Panc1 (cell line): ENCODE data around the gene ADAMTS16. TPM values are rescaled to one million over a fixed set of nuclear protein-coding genes. Genes with fewer than 3 reads are reported as not detected.

Experiments used
- ATAC-seq: fragments of 200-7000 bp; cut with Tn5 transposase; 2 replicates; pipeline ENCODE4 v1.9.1; 2020; ENCODE audit warnings: mild to moderate bottlenecking, moderate library complexity
- BruUV-seq: library from RNA; stranded (reverse); fragments of 400-500 nt; replicated peaks from 2 replicates; lab custom pipeline; 2021; lab: Mats Ljungman, UMichigan
- CTCF ChIA-PET: fragments of 300-600 bp; sonication (Branson Sonifier 250); formaldehyde crosslinking; loops from one replicate; lab custom pipeline; 2022; ENCODE audit warnings: antibody characterized with exemption; lab: Charles Lee
- POLR2A ChIA-PET: fragments of 300-600 bp; sonication (Branson Sonifier 250); formaldehyde crosslinking; loops from one replicate; lab custom pipeline; 2022; ENCODE audit warnings: antibody characterized with exemption; lab: Charles Lee
- DNase-seq: peaks from one replicate; pipeline ENCODE4 v3.0.0-alpha.2; 2010; ENCODE audit warnings: low read depth, low spot score
- H3K27ac ChIP-seq: 2 replicates; pipeline ENCODE4 v1.5.1; 2011; ENCODE audit warnings: mild to moderate bottlenecking, low read length, inconsistent platforms
- H3K27me3 ChIP-seq: fragments of 200-500 bp; sonication (Bioruptor generic); 2 replicates; pipeline ENCODE4 v1.6.0; 2014; ENCODE audit warnings: low read length, inconsistent platforms; ENCODE audit not compliant: control insufficient read depth, insufficient read depth
- H3K36me3 ChIP-seq: fragments of 200-500 bp; sonication (Bioruptor generic); 2 replicates; pipeline ENCODE4 v1.5.1; 2014; ENCODE audit warnings: inconsistent platforms, mild to moderate bottlenecking, low read length, moderate library complexity; ENCODE audit not compliant: control insufficient read depth, insufficient read depth
- H3K4me1 ChIP-seq: 2 replicates; pipeline ENCODE4 v1.5.1; 2011; ENCODE audit warnings: inconsistent platforms, mild to moderate bottlenecking, low read length, moderate library complexity; ENCODE audit not compliant: control insufficient read depth, insufficient read depth
- H3K4me3 ChIP-seq, 2 experiments: 2 replicates each; pipeline ENCODE4 v1.5.1; 2011 to 2012; ENCODE audit warnings: low read depth in 2 of 2, low read length in 2 of 2, mild to moderate bottlenecking in 2 of 2, inconsistent platforms in 1 of 2, moderate library complexity in 1 of 2
- H3K9me3 ChIP-seq: fragments of 200-500 bp; sonication (Bioruptor generic); 2 replicates; pipeline ENCODE4 v1.5.1; 2014; ENCODE audit warnings: low read depth, mild to moderate bottlenecking, inconsistent platforms, low read length, moderate library complexity; ENCODE audit not compliant: control insufficient read depth, insufficient read depth
- POLR2AphosphoS5 ChIP-seq: IDR thresholded peaks from 2 replicates; pipeline ENCODE4 v1.6.1; 2012; ENCODE audit warnings: mild to moderate bottlenecking, low read depth, low read length, moderate library complexity
- SIN3A ChIP-seq: IDR thresholded peaks from 2 replicates; pipeline ENCODE4 v1.6.1; 2012; ENCODE audit warnings: low read depth, mild to moderate bottlenecking, low read length, moderate library complexity, borderline replicate concordance; ENCODE audit not compliant: insufficient read depth
- TCF7L2 ChIP-seq: IDR thresholded peaks from 2 replicates; pipeline ENCODE4 v1.6.1; 2011; ENCODE audit warnings: mild to moderate bottlenecking, low read depth, low read length, inconsistent platforms
- in situ Hi-C: cut with HindIII; loops from 2 replicates; pipeline ENCODE4 v1.10.0; 2016; ENCODE audit warnings: low sequenced_read_pairs, low pct_unique_long_range_greater_than_20kb
- intact Hi-C: fragments of 100-400 bp; cut with micrococcal nuclease; formaldehyde crosslinking; loops from one replicate; pipeline ENCODE4 v1.10.0; 2022; ENCODE audit not compliant: unreplicated experiment
- total RNA-seq: library from RNA; stranded (reverse); gene quantifications from one replicate; pipeline ENCODE4 v1.2.1, GENCODE V29; 2021; ENCODE audit not compliant: unreplicated experiment
- TF ChIP-seq, protein P1 (sequence below): fragments of 450-650 bp; IDR thresholded peaks from 2 replicates; pipeline ENCODE4 v1.5.1; 2017; ENCODE audit warnings: mild to moderate bottlenecking
- TF ChIP-seq, protein P2 (sequence below), 2 experiments: IDR thresholded peaks; 2 replicates each; pipeline ENCODE4 v1.6.1; 2011 to 2012; ENCODE audit warnings: low read depth in 2 of 2, control low read depth in 1 of 2, low read length in 1 of 2, mild to moderate bottlenecking in 1 of 2, moderate library complexity in 1 of 2; ENCODE audit not compliant: insufficient read depth in 1 of 2

Gene ADAMTS16
- total RNA-seq, 1 experiment from 2014 or later: 0.54 TPM

DNA sequence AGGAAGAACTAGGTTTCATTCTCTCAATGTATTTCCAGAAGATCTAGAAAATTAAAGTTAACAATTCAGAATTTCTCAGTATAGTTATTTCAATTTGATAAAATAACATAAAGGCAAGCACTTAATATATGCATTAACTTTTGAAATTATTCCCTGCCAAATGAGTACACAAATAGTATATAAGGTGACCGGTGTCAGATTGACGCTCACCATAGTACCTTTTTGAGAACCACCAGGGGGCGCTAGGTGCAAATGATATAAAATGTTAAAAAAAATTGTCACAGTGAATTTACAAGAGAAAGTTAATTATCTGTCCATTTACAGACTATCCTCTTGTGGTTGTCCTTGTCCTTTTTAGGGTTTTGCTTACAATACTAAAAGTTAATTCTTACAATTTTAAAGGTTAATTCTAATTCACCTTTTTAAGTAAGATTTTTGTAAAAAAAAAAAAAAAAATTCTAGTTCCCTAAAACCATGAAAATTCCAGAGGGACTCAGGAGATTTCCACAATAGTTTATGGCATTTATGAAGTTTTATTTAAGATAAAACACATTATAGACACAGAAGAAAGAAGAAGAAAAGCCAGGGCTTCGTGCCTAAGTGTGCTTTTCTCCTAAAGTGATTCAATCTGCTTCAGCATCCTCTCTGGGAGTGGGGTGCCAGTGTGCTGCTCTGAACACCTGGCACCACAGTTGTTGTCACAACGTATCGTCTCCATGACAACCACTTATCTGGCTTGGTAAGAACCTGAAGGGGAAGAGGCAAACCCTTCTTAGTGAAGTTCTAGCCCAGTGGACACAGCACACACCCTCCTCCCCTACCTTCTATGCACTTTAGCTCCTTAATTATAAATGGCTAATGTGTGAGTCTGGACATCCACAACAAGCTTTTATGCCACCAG lies 1.7 kb downstream of the ADAMTS16 start:
- no TSS peak for BruUV-seq
- Histone ChIP-seq H3K4me1 (peaks cover 6% of the 10 kb centered on the region), H3K9me3 (no peaks in the 10 kb centered on the region), H3K36me3 (no peaks in the 10 kb centered on the region), H3K27ac (no peak overlapping the region), H3K27me3 (no peaks in the 10 kb centered on the region; the same call in 1 of the 2 replicates), H3K4me3 (no peak overlapping the region)
- intact Hi-C loops (loop anchor here (1.0 to 2.0 kb wide), 3 partner anchors 252 to 277 kb away; no protein-coding TSS in a partner anchor), in situ Hi-C loops (no loop called here)
- TF ChIP-seq TCF7L2: no peak
- TF ChIP-seq, protein P1, sequence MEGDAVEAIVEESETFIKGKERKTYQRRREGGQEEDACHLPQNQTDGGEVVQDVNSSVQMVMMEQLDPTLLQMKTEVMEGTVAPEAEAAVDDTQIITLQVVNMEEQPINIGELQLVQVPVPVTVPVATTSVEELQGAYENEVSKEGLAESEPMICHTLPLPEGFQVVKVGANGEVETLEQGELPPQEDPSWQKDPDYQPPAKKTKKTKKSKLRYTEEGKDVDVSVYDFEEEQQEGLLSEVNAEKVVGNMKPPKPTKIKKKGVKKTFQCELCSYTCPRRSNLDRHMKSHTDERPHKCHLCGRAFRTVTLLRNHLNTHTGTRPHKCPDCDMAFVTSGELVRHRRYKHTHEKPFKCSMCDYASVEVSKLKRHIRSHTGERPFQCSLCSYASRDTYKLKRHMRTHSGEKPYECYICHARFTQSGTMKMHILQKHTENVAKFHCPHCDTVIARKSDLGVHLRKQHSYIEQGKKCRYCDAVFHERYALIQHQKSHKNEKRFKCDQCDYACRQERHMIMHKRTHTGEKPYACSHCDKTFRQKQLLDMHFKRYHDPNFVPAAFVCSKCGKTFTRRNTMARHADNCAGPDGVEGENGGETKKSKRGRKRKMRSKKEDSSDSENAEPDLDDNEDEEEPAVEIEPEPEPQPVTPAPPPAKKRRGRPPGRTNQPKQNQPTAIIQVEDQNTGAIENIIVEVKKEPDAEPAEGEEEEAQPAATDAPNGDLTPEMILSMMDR: peak; percentile 73; the same call in 1 of the 2 replicates
- no peak for TF ChIP-seq SIN3A
- no peak for TF ChIP-seq POLR2AphosphoS5
- CTCF ChIA-PET: interaction anchor here (1.1 kb wide), 1 partner anchor 277 kb away, joined by 5 read pairs; no protein-coding TSS in a partner anchor
- ATAC-seq (peak; percentile 57; the same call in 1 of the 2 replicates), DNase-seq (no peak)
- POLR2A ChIA-PET: no interaction called here

DNA sequence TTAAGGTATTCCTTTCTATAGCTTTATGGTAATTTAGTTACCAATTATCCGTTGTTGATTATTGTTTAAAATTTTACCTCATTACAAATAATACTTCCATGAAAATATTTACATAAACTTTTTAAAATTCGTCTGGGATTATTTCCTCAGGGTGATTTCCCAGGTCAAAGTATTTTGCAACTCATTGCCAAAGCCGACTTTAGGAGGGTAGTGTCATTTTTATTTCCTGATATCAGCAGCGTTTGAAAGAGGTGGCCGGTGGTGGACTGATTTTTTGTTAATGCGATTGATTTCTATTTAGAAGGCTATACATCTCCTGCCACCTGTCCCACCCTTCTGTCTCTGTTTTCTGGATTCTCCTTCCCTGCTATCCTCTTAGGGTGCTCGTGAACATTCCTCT lies 4.3 kb downstream of the ADAMTS16 start:
- no peak overlapping the region for H3K4me3 ChIP-seq
- H3K27me3 ChIP-seq: no peaks in the 10 kb centered on the region; the same call in 1 of the 2 replicates
- no TSS peak for BruUV-seq
- in situ Hi-C loops: no loop called here
- no peaks in the 10 kb centered on the region for H3K36me3 ChIP-seq
- peaks cover 2% of the 10 kb centered on the region; the same call in 1 of the 2 replicates for H3K4me1 ChIP-seq
- intact Hi-C loops: no loop called here
- TF ChIP-seq TCF7L2: no peak
- TF ChIP-seq, protein P2, sequence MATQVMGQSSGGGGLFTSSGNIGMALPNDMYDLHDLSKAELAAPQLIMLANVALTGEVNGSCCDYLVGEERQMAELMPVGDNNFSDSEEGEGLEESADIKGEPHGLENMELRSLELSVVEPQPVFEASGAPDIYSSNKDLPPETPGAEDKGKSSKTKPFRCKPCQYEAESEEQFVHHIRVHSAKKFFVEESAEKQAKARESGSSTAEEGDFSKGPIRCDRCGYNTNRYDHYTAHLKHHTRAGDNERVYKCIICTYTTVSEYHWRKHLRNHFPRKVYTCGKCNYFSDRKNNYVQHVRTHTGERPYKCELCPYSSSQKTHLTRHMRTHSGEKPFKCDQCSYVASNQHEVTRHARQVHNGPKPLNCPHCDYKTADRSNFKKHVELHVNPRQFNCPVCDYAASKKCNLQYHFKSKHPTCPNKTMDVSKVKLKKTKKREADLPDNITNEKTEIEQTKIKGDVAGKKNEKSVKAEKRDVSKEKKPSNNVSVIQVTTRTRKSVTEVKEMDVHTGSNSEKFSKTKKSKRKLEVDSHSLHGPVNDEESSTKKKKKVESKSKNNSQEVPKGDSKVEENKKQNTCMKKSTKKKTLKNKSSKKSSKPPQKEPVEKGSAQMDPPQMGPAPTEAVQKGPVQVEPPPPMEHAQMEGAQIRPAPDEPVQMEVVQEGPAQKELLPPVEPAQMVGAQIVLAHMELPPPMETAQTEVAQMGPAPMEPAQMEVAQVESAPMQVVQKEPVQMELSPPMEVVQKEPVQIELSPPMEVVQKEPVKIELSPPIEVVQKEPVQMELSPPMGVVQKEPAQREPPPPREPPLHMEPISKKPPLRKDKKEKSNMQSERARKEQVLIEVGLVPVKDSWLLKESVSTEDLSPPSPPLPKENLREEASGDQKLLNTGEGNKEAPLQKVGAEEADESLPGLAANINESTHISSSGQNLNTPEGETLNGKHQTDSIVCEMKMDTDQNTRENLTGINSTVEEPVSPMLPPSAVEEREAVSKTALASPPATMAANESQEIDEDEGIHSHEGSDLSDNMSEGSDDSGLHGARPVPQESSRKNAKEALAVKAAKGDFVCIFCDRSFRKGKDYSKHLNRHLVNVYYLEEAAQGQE (IDR thresholded peaks at IDR 0.05; ENCODE audit: insufficient read depth in 1 of 2, low read depth in 2 of 2, low read length in 1 of 2): no peak
- TF ChIP-seq SIN3A: no peak
- TF ChIP-seq POLR2AphosphoS5: no peak
- TF ChIP-seq, protein P1: no peak
- no peaks in the 10 kb centered on the region for H3K9me3 ChIP-seq
- H3K27ac ChIP-seq: no peak overlapping the region
- POLR2A ChIA-PET: interaction anchor here (0.7 kb wide), 1 partner anchor 555 kb away, joined by 3 read pairs; no protein-coding TSS in a partner anchor
- DNase-seq (no peak), ATAC-seq (no peak)
- CTCF ChIA-PET: no interaction called here
